Measurements from ENCODE around the gene CNOT9. TPM values are rescaled to one million over a fixed set of nuclear protein-coding genes. Genes with fewer than 3 reads are reported as not detected.
A peak's percentile ranks its signal among the peaks of the same experiment; 100 is the strongest.

Gene CNOT9
- total and polyA plus RNA-seq, 4 donors = 12.1 to 35.6 (median 28.4) TPM

DNA sequence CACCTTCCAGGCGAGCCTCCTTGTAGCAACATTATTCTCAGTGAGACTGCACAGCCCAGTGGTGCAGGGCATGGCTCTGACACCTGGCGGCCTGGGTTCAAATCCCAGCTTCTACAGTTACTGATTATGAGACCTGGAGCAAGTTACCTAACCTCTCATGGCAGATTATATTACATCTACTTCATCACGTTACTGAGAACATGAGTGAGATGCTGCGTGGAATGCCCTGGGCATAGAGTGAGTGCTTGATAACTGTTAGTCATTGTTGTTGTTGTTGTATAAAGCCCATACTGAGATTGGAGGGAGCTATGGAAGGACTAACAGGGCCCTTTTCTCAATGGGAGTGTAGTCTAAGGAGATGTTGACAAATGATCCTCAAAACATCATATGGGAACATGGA, 57.7 kb downstream of the CNOT9 start:
- no peak for ATAC-seq (ENCODE audit: low FRiP score)
- intact Hi-C loops (cut with DNase I) = no loop called here
- DNase-seq = no peak
- 91 to 92% methylated on average over 4 of the region's 4 CpGs for WGBS, 2 donors
- Histone ChIP-seq H3K27me3 (ENCODE audit: control insufficient read depth in 1 of 2, insufficient read depth in 2 of 2, low read length in 1 of 2) (no peaks in the 10 kb centered on the region), H3K4me3 (ENCODE audit: low read length in 2 of 2) (no peak overlapping the region), H3K27ac (ENCODE audit: low read depth in 1 of 2, low read length in 2 of 2) (no peak overlapping the region), H3K9me3 (ENCODE audit: control insufficient read depth, low read length) (no peaks in the 10 kb centered on the region), H3K36me3 (ENCODE audit: control insufficient read depth in 1 of 2, insufficient read depth in 2 of 2, low read length in 1 of 2) (no peaks in the 10 kb centered on the region), H3K4me1 (ENCODE audit: control insufficient read depth in 1 of 2, insufficient read depth in 2 of 2, low read length in 2 of 2) (no peaks in the 10 kb centered on the region)

- ATAC-seq (ENCODE audit: low FRiP score) = no peak
These were observed 59.3 kb downstream of the CNOT9 start for GRCh38 chr2:218627939-218628338.

DNA sequence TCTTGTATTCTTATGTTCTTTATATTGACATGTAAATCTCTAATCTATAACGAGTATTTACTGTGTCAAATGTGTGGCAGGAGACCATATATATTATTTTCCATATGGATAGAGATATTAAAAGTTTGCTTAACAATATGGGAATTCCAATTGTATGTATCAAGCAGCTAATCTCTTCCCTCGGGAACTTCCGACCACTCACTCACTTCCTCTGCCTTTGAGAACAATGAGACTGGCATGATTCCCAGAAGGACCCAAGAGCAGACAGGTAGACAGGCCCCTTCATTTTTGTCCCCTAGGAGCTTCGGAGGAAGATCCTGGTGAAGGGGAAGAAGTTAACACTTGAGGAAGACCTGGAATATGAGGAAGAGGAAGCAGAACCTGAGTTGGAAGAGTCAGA, 63.2 kb downstream of the CNOT9 start:
- DNase-seq (no peak), ATAC-seq (ENCODE audit: low FRiP score) (no peak)
- Histone ChIP-seq H3K4me1 (ENCODE audit: control insufficient read depth in 1 of 2, insufficient read depth in 2 of 2, low read length in 2 of 2) (no peaks in the 10 kb centered on the region), H3K4me3 (ENCODE audit: low read length in 2 of 2) (no peak overlapping the region), H3K36me3 (ENCODE audit: control insufficient read depth in 1 of 2, insufficient read depth in 2 of 2, low read length in 1 of 2) (peaks cover 0 to 5% of the 10 kb centered on the region in 2 donors), H3K27me3 (ENCODE audit: control insufficient read depth in 1 of 2, insufficient read depth in 2 of 2, low read length in 1 of 2) (no peaks in the 10 kb centered on the region), H3K27ac (ENCODE audit: low read depth in 1 of 2, low read length in 2 of 2) (no peak overlapping the region), H3K9me3 (ENCODE audit: control insufficient read depth, low read length) (no peaks in the 10 kb centered on the region)
- intact Hi-C loops (cut with DNase I) = no loop called here
- 55 to 59% methylated on average over 4 of the region's 4 CpGs for WGBS, 2 donors

More at GRCh38 chr2:218627939-218628338, 59.3 kb downstream of the CNOT9 start:
- Histone ChIP-seq H3K27ac (ENCODE audit: low read depth in 1 of 2, low read length in 2 of 2) (no peak overlapping the region), H3K4me1 (ENCODE audit: control insufficient read depth in 1 of 2, insufficient read depth in 2 of 2, low read length in 2 of 2) (no peaks in the 10 kb centered on the region), H3K36me3 (ENCODE audit: control insufficient read depth in 1 of 2, insufficient read depth in 2 of 2, low read length in 1 of 2) (no peaks in the 10 kb centered on the region), H3K4me3 (ENCODE audit: low read length in 2 of 2) (no peak overlapping the region), H3K27me3 (ENCODE audit: control insufficient read depth in 1 of 2, insufficient read depth in 2 of 2, low read length in 1 of 2) (no peaks in the 10 kb centered on the region), H3K9me3 (ENCODE audit: control insufficient read depth, low read length) (no peaks in the 10 kb centered on the region)
- WGBS, 2 donors = 96 to 98% methylated on average over 4 of the region's 4 CpGs
- intact Hi-C loops (cut with DNase I) = no loop called here
- DNase-seq = no peak

DNA sequence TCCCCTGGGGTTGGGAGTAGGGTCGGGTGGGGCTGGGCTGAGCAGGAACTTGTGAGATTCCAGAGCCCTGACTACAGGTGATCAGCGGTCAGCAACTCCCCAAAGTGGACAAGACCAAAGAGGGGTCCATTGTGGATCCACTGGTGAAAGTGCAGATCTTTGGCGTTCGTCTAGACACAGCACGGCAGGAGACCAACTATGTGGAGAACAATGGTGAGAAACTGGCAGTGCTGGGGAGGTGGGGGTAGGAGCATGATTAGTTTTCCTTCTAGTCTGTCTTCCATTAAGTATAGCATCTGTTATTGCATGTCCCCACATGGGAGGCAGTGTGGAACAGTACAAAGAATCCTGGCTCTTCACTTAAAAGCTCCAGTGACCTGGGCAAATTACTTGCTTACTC, 67.1 kb downstream of the CNOT9 start:
- peaks cover 5 to 10% of the 10 kb centered on the region in 2 donors for H3K36me3 ChIP-seq (ENCODE audit: control insufficient read depth in 1 of 2, insufficient read depth in 2 of 2, low read length in 1 of 2)
- no peaks in the 10 kb centered on the region for H3K4me1 ChIP-seq (ENCODE audit: control insufficient read depth in 1 of 2, insufficient read depth in 2 of 2, low read length in 2 of 2)
- no peaks in the 10 kb centered on the region for H3K9me3 ChIP-seq (ENCODE audit: control insufficient read depth, low read length)
- no peak overlapping the region for H3K4me3 ChIP-seq (ENCODE audit: low read length in 2 of 2)
- WGBS, 2 donors = 89 to 92% methylated on average over 5 of the region's 5 CpGs
- intact Hi-C loops (cut with DNase I) = no loop called here
- no peaks in the 10 kb centered on the region for H3K27me3 ChIP-seq (ENCODE audit: control insufficient read depth in 1 of 2, insufficient read depth in 2 of 2, low read length in 1 of 2)
- no peak overlapping the region for H3K27ac ChIP-seq (ENCODE audit: low read depth in 1 of 2, low read length in 2 of 2)
- DNase-seq (no peak), ATAC-seq (ENCODE audit: low FRiP score) (no peak)

GRCh38 chr2:218638372-218638771, 69.7 kb downstream of the CNOT9 start:
- no peak overlapping the region for H3K27ac ChIP-seq (ENCODE audit: low read depth in 1 of 2, low read length in 2 of 2)
- H3K4me1 ChIP-seq (ENCODE audit: control insufficient read depth in 1 of 2, insufficient read depth in 2 of 2, low read length in 2 of 2) = no peaks in the 10 kb centered on the region
- ATAC-seq (ENCODE audit: low FRiP score) (no peak), DNase-seq (peak in 1 of 2 donors; percentile 60)
- no peaks in the 10 kb centered on the region for H3K27me3 ChIP-seq (ENCODE audit: control insufficient read depth in 1 of 2, insufficient read depth in 2 of 2, low read length in 1 of 2)
- H3K9me3 ChIP-seq (ENCODE audit: control insufficient read depth, low read length) = no peaks in the 10 kb centered on the region
- H3K4me3 ChIP-seq (ENCODE audit: low read length in 2 of 2) = no peak overlapping the region
- H3K36me3 ChIP-seq (ENCODE audit: control insufficient read depth in 1 of 2, insufficient read depth in 2 of 2, low read length in 1 of 2) = peaks cover 8 to 16% of the 10 kb centered on the region in 2 donors
- intact Hi-C loops (cut with DNase I) = no loop called here
- 97% methylated on average over 18 of the region's 18 CpGs for WGBS, 2 donors

DNA sequence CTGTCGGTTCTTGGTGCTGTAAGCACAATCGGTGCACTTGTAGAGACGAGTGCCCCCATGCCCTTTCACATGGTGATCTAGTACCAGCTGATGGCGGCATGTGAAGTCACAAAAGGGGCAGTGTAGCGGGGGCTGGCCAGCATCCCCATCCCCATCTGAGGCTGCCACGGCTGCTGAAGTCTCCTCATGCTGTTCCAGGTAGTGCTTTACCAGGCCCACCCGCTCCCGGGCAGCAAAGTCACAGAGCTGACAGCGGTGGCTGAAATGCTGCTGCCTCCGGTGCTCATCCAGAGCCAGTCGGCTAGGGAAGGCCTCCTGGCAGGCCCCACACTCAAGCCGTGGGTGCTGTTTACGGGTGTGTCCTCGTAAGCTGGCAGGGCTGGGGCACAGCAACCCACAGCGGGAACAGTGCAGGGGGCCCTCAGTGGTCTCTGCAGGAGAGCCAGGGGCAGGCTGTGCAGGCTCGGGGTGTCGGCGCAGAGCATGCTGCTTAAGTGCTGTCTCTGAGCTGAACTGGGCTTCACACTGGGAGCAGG, 73.5 kb downstream of the CNOT9 start:
- peaks cover 10 to 29% of the 10 kb centered on the region in 2 donors for H3K36me3 ChIP-seq (ENCODE audit: control insufficient read depth in 1 of 2, insufficient read depth in 2 of 2, low read length in 1 of 2)
- no peak overlapping the region for H3K4me3 ChIP-seq (ENCODE audit: low read length in 2 of 2)
- intact Hi-C loops (cut with DNase I) = no loop called here
- 93 to 95% methylated on average over 18 of the region's 18 CpGs for WGBS, 2 donors
- no peaks in the 10 kb centered on the region for H3K27me3 ChIP-seq (ENCODE audit: control insufficient read depth in 1 of 2, insufficient read depth in 2 of 2, low read length in 1 of 2)
- ATAC-seq (ENCODE audit: low FRiP score) = no peak
- no peak overlapping the region for H3K27ac ChIP-seq (ENCODE audit: low read depth in 1 of 2, low read length in 2 of 2)
- H3K4me1 ChIP-seq (ENCODE audit: control insufficient read depth in 1 of 2, insufficient read depth in 2 of 2, low read length in 2 of 2) = no peaks in the 10 kb centered on the region
- peak in 1 of 2 donors; percentile 73 for DNase-seq
- no peaks in the 10 kb centered on the region for H3K9me3 ChIP-seq (ENCODE audit: control insufficient read depth, low read length)

DNA sequence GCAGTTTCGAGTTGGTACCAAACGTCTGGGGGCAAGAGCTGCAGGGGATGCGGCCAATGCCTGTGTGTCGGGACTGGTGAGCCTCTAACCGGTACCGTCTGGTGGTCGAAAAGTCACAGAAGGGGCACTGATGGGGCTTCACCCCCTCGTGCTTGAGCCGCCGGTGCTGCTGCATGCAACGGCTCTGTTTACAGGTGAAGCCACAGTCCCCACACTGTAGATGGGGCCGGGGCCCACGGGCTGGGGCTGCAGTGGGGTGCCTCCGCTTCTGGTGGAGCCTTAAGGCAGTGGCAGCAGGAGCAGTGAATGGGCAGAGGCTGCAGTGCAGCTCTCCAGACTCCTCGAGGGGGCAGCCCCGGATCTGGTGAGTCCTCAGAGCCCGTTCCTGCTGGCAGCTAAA, 74.1 kb downstream of the CNOT9 start:
- WGBS, 2 donors = 89% methylated on average over 17 of the region's 17 CpGs
- Histone ChIP-seq H3K4me3 (ENCODE audit: low read length in 2 of 2) (no peak overlapping the region), H3K27me3 (ENCODE audit: control insufficient read depth in 1 of 2, insufficient read depth in 2 of 2, low read length in 1 of 2) (no peaks in the 10 kb centered on the region), H3K27ac (ENCODE audit: low read depth in 1 of 2, low read length in 2 of 2) (no peak overlapping the region), H3K9me3 (ENCODE audit: control insufficient read depth, low read length) (no peaks in the 10 kb centered on the region), H3K36me3 (ENCODE audit: control insufficient read depth in 1 of 2, insufficient read depth in 2 of 2, low read length in 1 of 2) (peaks cover 10 to 29% of the 10 kb centered on the region in 2 donors), H3K4me1 (ENCODE audit: control insufficient read depth in 1 of 2, insufficient read depth in 2 of 2, low read length in 2 of 2) (no peaks in the 10 kb centered on the region)
- no peak for ATAC-seq (ENCODE audit: low FRiP score)
- peak in 1 of 2 donors; percentile 74 for DNase-seq
- intact Hi-C loops (cut with DNase I) = no loop called here

DNA sequence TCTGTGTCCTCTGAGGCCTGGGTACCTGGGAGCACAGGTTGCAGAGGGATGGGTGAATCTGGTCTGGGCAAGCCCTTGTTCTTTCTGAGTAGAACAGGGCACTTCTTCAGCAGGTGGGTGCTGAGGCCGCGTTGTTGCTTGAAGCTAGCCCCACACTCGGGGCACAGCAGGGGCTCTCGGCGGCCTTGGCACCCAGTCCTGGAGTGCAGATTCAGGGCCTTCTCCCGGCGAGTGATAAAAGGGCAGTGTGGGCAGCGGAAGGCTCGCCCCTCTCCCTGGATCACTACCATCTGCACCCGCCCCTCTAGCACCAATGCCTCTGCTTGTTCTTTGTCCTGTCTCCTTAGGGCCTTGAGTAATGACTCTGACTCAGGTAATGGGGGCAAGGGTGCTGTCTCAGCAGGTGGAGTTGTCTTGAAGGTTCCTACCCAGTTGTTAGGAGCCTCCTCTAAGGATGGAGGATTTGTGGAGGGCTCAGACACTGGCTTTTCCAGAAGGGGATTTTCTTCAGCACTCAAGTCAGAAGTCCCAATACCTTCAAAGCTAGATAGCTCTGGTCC, 75.2 kb downstream of the CNOT9 start:
- Histone ChIP-seq H3K27me3 (ENCODE audit: control insufficient read depth in 1 of 2, insufficient read depth in 2 of 2, low read length in 1 of 2) (no peaks in the 10 kb centered on the region), H3K27ac (ENCODE audit: low read depth in 1 of 2, low read length in 2 of 2) (no peak overlapping the region), H3K4me3 (ENCODE audit: low read length in 2 of 2) (no peak overlapping the region), H3K4me1 (ENCODE audit: control insufficient read depth in 1 of 2, insufficient read depth in 2 of 2, low read length in 2 of 2) (no peaks in the 10 kb centered on the region), H3K36me3 (ENCODE audit: control insufficient read depth in 1 of 2, insufficient read depth in 2 of 2, low read length in 1 of 2) (peaks cover 13 to 29% of the 10 kb centered on the region in 2 donors), H3K9me3 (ENCODE audit: control insufficient read depth, low read length) (no peaks in the 10 kb centered on the region)
- DNase-seq (peak in 1 of 2 donors; percentile 65), ATAC-seq (ENCODE audit: low FRiP score) (no peak)
- intact Hi-C loops (cut with DNase I) = no loop called here
- 90 to 91% methylated on average over 10 of the region's 10 CpGs for WGBS, 2 donors

DNA sequence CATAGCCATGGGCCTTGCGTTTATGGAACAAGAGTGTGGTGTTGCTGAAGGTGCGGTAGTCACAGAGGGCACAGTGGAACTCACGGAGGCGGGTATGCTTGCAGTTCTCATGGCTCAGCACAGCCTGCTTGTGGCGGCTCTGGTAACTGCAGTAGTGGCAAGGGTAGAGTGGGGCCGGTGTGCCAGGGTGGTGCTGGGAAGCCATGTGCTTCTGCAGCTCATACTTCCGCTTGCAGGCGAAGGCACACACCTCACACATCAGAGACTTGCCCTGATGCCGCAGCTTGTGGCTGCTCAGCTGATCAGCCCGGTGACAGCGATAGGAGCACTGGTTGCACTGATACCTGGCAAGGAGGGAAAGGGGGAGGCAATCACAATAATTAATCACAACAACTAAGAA, 76.1 kb downstream of the CNOT9 start:
- Histone ChIP-seq H3K4me3 (ENCODE audit: low read length in 2 of 2) (no peak overlapping the region), H3K36me3 (ENCODE audit: control insufficient read depth in 1 of 2, insufficient read depth in 2 of 2, low read length in 1 of 2) (peaks cover 13 to 34% of the 10 kb centered on the region in 2 donors), H3K27me3 (ENCODE audit: control insufficient read depth in 1 of 2, insufficient read depth in 2 of 2, low read length in 1 of 2) (no peaks in the 10 kb centered on the region), H3K9me3 (ENCODE audit: control insufficient read depth, low read length) (no peaks in the 10 kb centered on the region), H3K4me1 (ENCODE audit: control insufficient read depth in 1 of 2, insufficient read depth in 2 of 2, low read length in 2 of 2) (no peaks in the 10 kb centered on the region), H3K27ac (ENCODE audit: low read depth in 1 of 2, low read length in 2 of 2) (no peak overlapping the region)
- intact Hi-C loops (cut with DNase I) = no loop called here
- WGBS, 2 donors = 93% methylated on average over 11 of the region's 11 CpGs
- DNase-seq = peak in 1 of 2 donors; percentile 70
- ATAC-seq (ENCODE audit: low FRiP score) = no peak
